Activated CD8-positive, alpha-beta T cell treated with anti-CD3 and anti-CD28 coated beads for 36 hours (primary cell): ENCODE measurements around the gene FNIP1. TPM values are rescaled to one million over a fixed set of nuclear protein-coding genes. Genes with fewer than 3 reads are reported as not detected.

ENCODE experiments used
- ATAC-seq: fragments of 200-7000 bp; cut with Tn5 transposase; one replicate; pipeline ENCODE4 v1.10.0; 2021; ENCODE audit warnings: mild to moderate bottlenecking, moderate library complexity
- CTCF ChIA-PET: fragments of 350-600 bp; sonication (Branson Sonifier 250); formaldehyde crosslinking; loops from one replicate; lab custom pipeline; 2021; ENCODE audit warnings: antibody characterized with exemption; lab: Charles Lee
- POLR2A ChIA-PET: fragments of 350-600 bp; sonication (Branson Sonifier 250); formaldehyde crosslinking; loops from one replicate; lab custom pipeline; 2021; ENCODE audit warnings: antibody characterized with exemption; lab: Charles Lee
- DNase-seq: peaks from one replicate; pipeline ENCODE4 v3.0.0-alpha.2; 2020
- H3K27ac Mint-ChIP-seq: one replicate; pipeline ENCODE4 v1.8.0; 2021; ENCODE audit warnings: mild to moderate bottlenecking, mixed read lengths
- H3K27me3 Mint-ChIP-seq: one replicate; pipeline ENCODE4 v1.8.0; 2021; ENCODE audit warnings: mixed read lengths
- H3K36me3 Mint-ChIP-seq: one replicate; pipeline ENCODE4 v1.8.0; 2021; ENCODE audit warnings: low read depth, mixed read lengths
- H3K4me1 Mint-ChIP-seq: one replicate; pipeline ENCODE4 v1.8.0; 2021; ENCODE audit warnings: low read depth, mixed read lengths
- H3K4me3 Mint-ChIP-seq: one replicate; pipeline ENCODE4 v1.8.0; 2021; ENCODE audit warnings: mild to moderate bottlenecking, moderate library complexity, mixed read lengths
- H3K9me3 Mint-ChIP-seq: one replicate; pipeline ENCODE4 v1.8.0; 2021; ENCODE audit warnings: mixed read lengths
- CTCF ChIP-seq: fragments of 200-600 bp; IDR thresholded peaks from one replicate; pipeline ENCODE4 v1.8.0; 2022; ENCODE audit warnings: antibody characterized with exemption, mild to moderate bottlenecking
- intact Hi-C: fragments of 100-400 bp; cut with micrococcal nuclease; formaldehyde crosslinking; loops from one replicate; pipeline ENCODE4 v1.10.0; 2022
- total RNA-seq, 2 experiments: library from RNA; stranded (reverse); gene quantifications; one replicate each; pipeline ENCODE4 v1.2.3, GENCODE V29; 2021

FNIP1 gene
- total RNA-seq, 2 experiments from 2014 or later = 15.9 to 16.0 TPM

GRCh38 chr5:131644370-131644769 is 152.4 kb downstream of the FNIP1 start:
- ATAC-seq (no peak), DNase-seq (no peak)
- Mint-ChIP-seq H3K4me1 (peaks cover 16% of the 10 kb centered on the region), H3K4me3 (no peak overlapping the region), H3K27me3 (no peaks in the 10 kb centered on the region), H3K9me3 (no peaks in the 10 kb centered on the region), H3K27ac (no peak overlapping the region), H3K36me3 (peaks cover 5% of the 10 kb centered on the region)
- CTCF ChIA-PET = interaction anchor here (2.0 kb wide), 1 partner anchor 55 kb away, joined by 10 read pairs; no protein-coding TSS in a partner anchor
- POLR2A ChIA-PET = no interaction called here
- intact Hi-C loops = no loop called here
- TF ChIP-seq CTCF = no peak

- intact Hi-C loops = no loop called here
- H3K4me1 Mint-ChIP-seq = peaks cover 20% of the 10 kb centered on the region
- no peak overlapping the region for H3K4me3 Mint-ChIP-seq
- DNase-seq = no peak
- TF ChIP-seq CTCF = no peak
- H3K27ac Mint-ChIP-seq = peak overlapping the region; percentile 30
- POLR2A ChIA-PET = no interaction called here
- CTCF ChIA-PET = interaction anchor here (0.7 to 3.6 kb wide), 3 partner anchors 52 to 366 kb away, joined by 3 to 9 read pairs (median 6); no protein-coding TSS in a partner anchor
- H3K9me3 Mint-ChIP-seq = no peaks in the 10 kb centered on the region
- no peaks in the 10 kb centered on the region for H3K27me3 Mint-ChIP-seq
- H3K36me3 Mint-ChIP-seq = peaks cover 3% of the 10 kb centered on the region
- ATAC-seq = no peak
Measured at GRCh38 chr5:131641494-131641893, 155.3 kb downstream of the FNIP1 start.

GRCh38 chr5:131640043-131640856 is 156.6 kb downstream of the FNIP1 start:
- ATAC-seq = peak; percentile 96
- H3K27me3 Mint-ChIP-seq = no peaks in the 10 kb centered on the region
- H3K27ac Mint-ChIP-seq = peak overlapping the region; percentile 92
- CTCF ChIA-PET = interaction anchor here (1.2 to 3.6 kb wide), 3 partner anchors 51 to 423 kb away, joined by 3 to 9 read pairs (median 6); no protein-coding TSS in a partner anchor
- H3K9me3 Mint-ChIP-seq = no peaks in the 10 kb centered on the region
- H3K36me3 Mint-ChIP-seq = peaks cover 1% of the 10 kb centered on the region
- TF ChIP-seq CTCF = no peak
- peak overlapping the region; percentile 14 for H3K4me3 Mint-ChIP-seq
- POLR2A ChIA-PET = interaction anchor here (1.1 to 1.2 kb wide), 2 partner anchors 8 to 157 kb away, joined by 3 read pairs; partner anchors contain the start of gene FNIP1
- intact Hi-C loops = no loop called here
- H3K4me1 Mint-ChIP-seq = peaks cover 24% of the 10 kb centered on the region
- peak; percentile 88 for DNase-seq

- ATAC-seq = no peak
- POLR2A ChIA-PET = no interaction called here
- CTCF ChIA-PET = interaction anchor here (0.8 to 3.6 kb wide), 2 partner anchors 50 to 424 kb away, joined by 3 to 9 read pairs; no protein-coding TSS in a partner anchor
- no peak for DNase-seq
- H3K27ac Mint-ChIP-seq = peak overlapping the region; percentile 92
- H3K27me3 Mint-ChIP-seq = no peaks in the 10 kb centered on the region
- no peaks in the 10 kb centered on the region for H3K9me3 Mint-ChIP-seq
- H3K4me1 Mint-ChIP-seq = peaks cover 24% of the 10 kb centered on the region
- intact Hi-C loops = loop anchor here (5.0 kb wide), 1 partner anchor 158 kb away; the partner anchor contains the start of gene FNIP1
- H3K36me3 Mint-ChIP-seq = peaks cover 3% of the 10 kb centered on the region
- H3K4me3 Mint-ChIP-seq = no peak overlapping the region
- no peak for TF ChIP-seq CTCF
Measured at GRCh38 chr5:131639148-131639547, 157.7 kb downstream of the FNIP1 start.

- POLR2A ChIA-PET = no interaction called here
- DNase-seq (no peak), ATAC-seq (no peak)
- no peaks in the 10 kb centered on the region for H3K27me3 Mint-ChIP-seq
- CTCF ChIA-PET = interaction anchor here (0.8 kb wide), 1 partner anchor 370 kb away, joined by 3 read pairs; no protein-coding TSS in a partner anchor
- H3K36me3 Mint-ChIP-seq = peaks cover 3% of the 10 kb centered on the region
- intact Hi-C loops = loop anchor here (5.0 kb wide), 1 partner anchor 160 kb away; the partner anchor contains the start of gene FNIP1
- TF ChIP-seq CTCF = no peak
- H3K4me3 Mint-ChIP-seq = no peak overlapping the region
- H3K27ac Mint-ChIP-seq = no peak overlapping the region
- H3K4me1 Mint-ChIP-seq = peaks cover 24% of the 10 kb centered on the region
- H3K9me3 Mint-ChIP-seq = no peaks in the 10 kb centered on the region
Measured at GRCh38 chr5:131637694-131638093, 159.1 kb downstream of the FNIP1 start.
